Adrenal gland (tissue), 12 donors: ENCODE results near the gene HSP90AA1. TPM values are rescaled to one million over a fixed set of nuclear protein-coding genes. Genes with fewer than 3 reads are reported as not detected.

Source experiments
- DNase-seq, 7 donors: peaks; one replicate each; pipeline ENCODE4 v3.0.0-alpha.2; 2019 to 2020
- H3K27ac ChIP-seq, 5 donors: fragments of 200-600 bp; sonication (generic) in 4 of 5; 1 replicate in 3 of 5; 2 replicates in 2 of 5; pipeline versions ENCODE4 v1.5.1 to v1.8.0; 2016 to 2020; ENCODE audit warnings: mild to moderate bottlenecking in 1 of 5
- H3K27me3 ChIP-seq: fragments of 200-600 bp; 2 replicates; pipeline ENCODE4 v1.8.0; 2021
- H3K36me3 ChIP-seq, 2 donors: fragments of 200-600 bp; replicated peaks in 1 of 2; 1 replicate in 1 of 2; 2 replicates in 1 of 2; pipeline versions ENCODE4 v1.5.1 to v1.8.0; 2018 to 2022
- H3K4me1 ChIP-seq, 2 donors: fragments of 200-600 bp; replicated peaks in 1 of 2; 1 replicate in 1 of 2; 2 replicates in 1 of 2; pipeline versions ENCODE4 v1.5.1 to v1.8.0; 2018 to 2021
- H3K4me3 ChIP-seq, 4 donors: fragments of 200-600 bp; sonication (generic) in 3 of 4; one replicate each; pipeline ENCODE4 v1.5.1; 2016 to 2018
- H3K9me3 ChIP-seq, 3 donors: fragments of 200-600 bp; sonication (generic) in 1 of 3; replicated peaks in 1 of 3; 1 replicate in 2 of 3; 2 replicates in 1 of 3; pipeline versions ENCODE4 v1.5.1 to v1.8.0; 2016 to 2021
- CTCF ChIP-seq, 6 experiments: fragments of 450-650 bp in 4 of 6; fragments of 200-600 bp in 2 of 6; sonication (generic) in 1 of 6; IDR thresholded peaks; 1 replicate in 5 of 6; 2 replicates in 1 of 6; pipeline versions ENCODE4 v1.5.1 to v1.8.0; 2016 to 2021; ENCODE audit warnings: antibody characterized with exemption in 6 of 6, mild to moderate bottlenecking in 2 of 6, moderate library complexity in 1 of 6
- POLR2A ChIP-seq, 2 donors: fragments of 450-650 bp; IDR thresholded peaks; one replicate each; pipeline ENCODE4 v1.6.1; 2017; ENCODE audit warnings: antibody characterized with exemption in 2 of 2, mild to moderate bottlenecking in 2 of 2, moderate library complexity in 1 of 2
- WGBS, 4 donors: extraction: QIAGEN DNeasy Blood & Tissue Kit in 2 of 4; methylation state at CpG; one replicate each; pipeline versions ENCODE4 v1.1.5 to v1.1.7; 2013 to 2017; 5-methylcytosine and 5-hydroxymethylcytosine counted together
- intact Hi-C, 2 donors: fragments of 100-400 bp; cut with DNase I; formaldehyde crosslinking; loops; one replicate each; pipeline versions ENCODE4 v1.14.1 to v1.15.0; 2022 to 2023
- polyA plus RNA-seq, 3 donors: library from polyadenylated mRNA; stranded (reverse); fragments of 200-250 nt in 2 of 3; fragments of 350-450 nt in 1 of 3; fragmentation: Illumina TruSeq in 1 of 3; extraction: RNeasy Lipid Tissue Mini Kit (QIAGEN cat#74804) in 1 of 3; gene quantifications; one replicate each; pipeline ENCODE4 v1.2.3, GENCODE V29; 2013 to 2014
- total RNA-seq, 9 donors: library from RNA; depleted of rRNA in 4 of 9; stranded (reverse); fragments of >200 nt in 4 of 9; fragments of 120-200 nt in 1 of 9; fragmentation: NEBNext Ultra II Directional in 1 of 9; extraction: Animal tissue kit (Norgen Biotek cat#: 25700) in 1 of 9; gene quantifications; one replicate each; pipeline versions ENCODE4 v1.1.0 to v1.2.4, GENCODE V29; 2013 to 2023
- donor health status: healthy with polysubstance abuse.
- donor health status: Bipolar disorder and iron deficiency.
- donor health status: DM: yes; HTN: yes; CAD: no.
- donor health status: DM: no; HTN: no; CAD: no.
- donor health status: DM: no; HTN: no; CAD: no.
- donor health status: DM: yes; HTN: yes; CAD: no.

Gene HSP90AA1
- total and polyA plus RNA-seq, 12 donors, result 272 to 1,666 (median 406) TPM

GRCh38 chr14:102094101-102094500 lies 7.3 kb upstream of the HSP90AA1 start:
- Histone ChIP-seq H3K27ac (no peak overlapping the region), H3K4me1 (no peaks in the 10 kb centered on the region), H3K36me3 (no peaks in the 10 kb centered on the region), H3K27me3 (no peaks in the 10 kb centered on the region), H3K4me3 (no peak overlapping the region), H3K9me3 (no peaks in the 10 kb centered on the region)
- no peak for TF ChIP-seq CTCF (IDR thresholded peaks at IDR 0.05)
- TF ChIP-seq POLR2A (IDR thresholded peaks at IDR 0.05), result no peak
- intact Hi-C loops, result loop anchor here (5.0 to 10.0 kb wide), 2 partner anchors 47 to 389 kb away; no protein-coding TSS in a partner anchor
- DNase-seq, result no peak
- 74 to 85% (median 76%) methylated on average over 7 of the region's 7 CpGs for whole genome bisulfite sequencing, 4 donors

GRCh38 chr14:102092806-102093205 lies 6.0 kb upstream of the HSP90AA1 start:
- Histone ChIP-seq H3K27ac (no peak overlapping the region), H3K36me3 (no peaks in the 10 kb centered on the region), H3K4me3 (no peak overlapping the region), H3K9me3 (no peaks in the 10 kb centered on the region), H3K4me1 (peaks cover 7 to 9% of the 10 kb centered on the region in 2 donors), H3K27me3 (no peaks in the 10 kb centered on the region)
- no peak for TF ChIP-seq CTCF (IDR thresholded peaks at IDR 0.05)
- TF ChIP-seq POLR2A (IDR thresholded peaks at IDR 0.05), result no peak
- no peak for DNase-seq
- whole genome bisulfite sequencing, 4 donors, result 89 to 94% (median 93%) methylated on average over 10 of the region's 10 CpGs
- intact Hi-C loops, result loop anchor here (5.0 to 10.0 kb wide), 2 partner anchors 46 to 388 kb away; no protein-coding TSS in a partner anchor

- DNase-seq, result no peak
These were observed 3.9 kb upstream of the HSP90AA1 start for GRCh38 chr14:102090713-102091112.

More at GRCh38 chr14:102090713-102091112, 3.9 kb upstream of the HSP90AA1 start:
- WGBS, 4 donors, result 81 to 88% (median 86%) methylated on average over 3 of the region's 3 CpGs
- intact Hi-C loops, result loop anchor here (5.0 to 10.0 kb wide), 2 partner anchors 43 to 386 kb away; no protein-coding TSS in a partner anchor
- peaks cover 12 to 14% of the 10 kb centered on the region in 2 donors for H3K4me1 ChIP-seq
- peaks cover 0 to 1% of the 10 kb centered on the region in 2 donors for H3K36me3 ChIP-seq
- H3K27me3 ChIP-seq, result no peaks in the 10 kb centered on the region
- no peak for TF ChIP-seq CTCF (IDR thresholded peaks at IDR 0.05)
- TF ChIP-seq POLR2A (IDR thresholded peaks at IDR 0.05), result no peak
- H3K27ac ChIP-seq, result no peak overlapping the region
- no peaks in the 10 kb centered on the region for H3K9me3 ChIP-seq
- no peak overlapping the region for H3K4me3 ChIP-seq
